Measurements from ENCODE around the gene ANOS1. TPM values are rescaled to one million over a fixed set of nuclear protein-coding genes. Genes with fewer than 3 reads are reported as not detected.
A peak's percentile ranks its signal among the peaks of the same experiment; 100 is the strongest.
"Not testable (repeated sequence)": the region's sequence is repeated elsewhere in the genome, so short reads cannot be mapped to it uniquely, and the experiment has no call there.

ANOS1 gene
- total RNA-seq: 7.0 and 9.0 TPM in 2 replicates

GRCh38 chrX:8731559-8732395, at the start of gene ANOS1:
ANOS1 (minus strand) TSS chrX:8732137; CDS start chrX:8732036, 101 bp downstream.
- DNase-seq (ENCODE audit: low read depth): no peak
- no peak for TF ChIP-seq CTCF (IDR thresholded peaks at IDR 0.05; ENCODE audit: insufficient read depth, low read length, poor library complexity, severe bottlenecking)
- Histone ChIP-seq H3K36me3 (ENCODE audit: control insufficient read depth, insufficient read depth, low read length) (no peaks in the 10 kb centered on the region), H3K27me3 (ENCODE audit: control insufficient read depth, insufficient read depth, low read length) (peaks cover 25% of the 10 kb centered on the region), H3K4me3 (ENCODE audit: low read depth, low read length) (peak within 1 kb of the TSS; percentile 41)

- no peak for DNase-seq (ENCODE audit: low read depth)
- H3K36me3 ChIP-seq (ENCODE audit: control insufficient read depth, insufficient read depth, low read length): no peaks in the 10 kb centered on the region
- no peak for TF ChIP-seq CTCF (IDR thresholded peaks at IDR 0.05; ENCODE audit: insufficient read depth, low read length, poor library complexity, severe bottlenecking)
- no peak overlapping the region for H3K4me3 ChIP-seq (ENCODE audit: low read depth, low read length)
- H3K27me3 ChIP-seq (ENCODE audit: control insufficient read depth, insufficient read depth, low read length): no peaks in the 10 kb centered on the region
Measured at GRCh38 chrX:8773117-8773516, 41.2 kb upstream of the ANOS1 start.

- no peak for DNase-seq (ENCODE audit: low read depth)
- no peak for TF ChIP-seq CTCF (IDR thresholded peaks at IDR 0.05; ENCODE audit: insufficient read depth, low read length, poor library complexity, severe bottlenecking)
Measured at GRCh38 chrX:8760021-8760420, 28.1 kb upstream of the ANOS1 start.

GRCh38 chrX:8758706-8759105, 26.8 kb upstream of the ANOS1 start:
- H3K36me3 ChIP-seq (ENCODE audit: control insufficient read depth, insufficient read depth, low read length); H3K27me3 ChIP-seq (ENCODE audit: control insufficient read depth, insufficient read depth, low read length); DNase-seq (ENCODE audit: low read depth); H3K4me3 ChIP-seq (ENCODE audit: low read depth, low read length): not testable (repeated sequence)

More at GRCh38 chrX:8760021-8760420, 28.1 kb upstream of the ANOS1 start:
- Histone ChIP-seq H3K27me3 (ENCODE audit: control insufficient read depth, insufficient read depth, low read length) (no peaks in the 10 kb centered on the region), H3K36me3 (ENCODE audit: control insufficient read depth, insufficient read depth, low read length) (no peaks in the 10 kb centered on the region), H3K4me3 (ENCODE audit: low read depth, low read length) (no peak overlapping the region)

- H3K4me3 ChIP-seq (ENCODE audit: low read depth, low read length); DNase-seq (ENCODE audit: low read depth); H3K27me3 ChIP-seq (ENCODE audit: control insufficient read depth, insufficient read depth, low read length); H3K36me3 ChIP-seq (ENCODE audit: control insufficient read depth, insufficient read depth, low read length): not testable (repeated sequence)
Measured at GRCh38 chrX:8757609-8758389, 25.9 kb upstream of the ANOS1 start.

- DNase-seq (ENCODE audit: low read depth): no peak
- no peak for TF ChIP-seq CTCF (IDR thresholded peaks at IDR 0.05; ENCODE audit: insufficient read depth, low read length, poor library complexity, severe bottlenecking)
- H3K36me3 ChIP-seq (ENCODE audit: control insufficient read depth, insufficient read depth, low read length): no peaks in the 10 kb centered on the region
- no peak overlapping the region for H3K4me3 ChIP-seq (ENCODE audit: low read depth, low read length)
- no peaks in the 10 kb centered on the region for H3K27me3 ChIP-seq (ENCODE audit: control insufficient read depth, insufficient read depth, low read length)
Measured at GRCh38 chrX:8755813-8756212, 23.9 kb upstream of the ANOS1 start.

Measured in kidney epithelial cell (primary cell).